Left lung (tissue), 10 donors: ENCODE results near the gene CUEDC1. TPM values are rescaled to one million over a fixed set of nuclear protein-coding genes. Genes with fewer than 3 reads are reported as not detected.

Source experiments
- ATAC-seq: fragments of 200-7000 bp; cut with Tn5 transposase; one replicate; pipeline ENCODE4 v1.9.1; 2020; ENCODE audit warnings: moderate library complexity
- DNase-seq, 4 donors: peaks; one replicate each; pipeline ENCODE4 v3.0.0-alpha.2; 2013 to 2020
- H3K27ac ChIP-seq, 2 donors: fragments of 200-600 bp; sonication (generic) in 1 of 2; one replicate each; pipeline versions ENCODE4 v1.5.0 to v1.8.0; 2020 to 2021
- H3K27me3 ChIP-seq, 2 donors: fragments of 200-600 bp; sonication (generic) in 1 of 2; one replicate each; pipeline versions ENCODE4 v1.5.0 to v1.8.0; 2020 to 2021
- H3K36me3 ChIP-seq, 2 donors: fragments of 200-600 bp; sonication (generic) in 1 of 2; one replicate each; pipeline versions ENCODE4 v1.5.0 to v1.8.0; 2020 to 2021
- H3K4me1 ChIP-seq, 2 donors: fragments of 200-600 bp; one replicate each; pipeline ENCODE4 v1.8.0; 2021
- H3K4me3 ChIP-seq, 2 donors: fragments of 200-600 bp; sonication (generic) in 1 of 2; one replicate each; pipeline versions ENCODE4 v1.5.0 to v1.8.0; 2020 to 2021; ENCODE audit warnings: mild to moderate bottlenecking in 1 of 2
- H3K9me3 ChIP-seq, 2 donors: fragments of 200-600 bp; sonication (generic) in 1 of 2; one replicate each; pipeline versions ENCODE4 v1.5.0 to v1.8.0; 2020 to 2021
- CTCF ChIP-seq, 2 donors: fragments of 200-600 bp; sonication (generic) in 1 of 2; IDR thresholded peaks; one replicate each; pipeline versions ENCODE4 v1.5.0 to v1.8.0; 2021; ENCODE audit warnings: antibody characterized with exemption in 2 of 2
- intact Hi-C, 2 donors: fragments of 100-400 bp; cut with DNase I; formaldehyde crosslinking; loops; one replicate each; pipeline versions ENCODE4 v1.11.2 to v1.14.2; 2022
- polyA plus RNA-seq, 6 donors: library from polyadenylated mRNA; unstranded; fragments of 120-200 nt; gene quantifications; one replicate each; pipeline ENCODE4 v1.2.1, GENCODE V29; 2013; ENCODE audit not compliant: insufficient read length in 6 of 6
- total RNA-seq, 2 donors: library from RNA; stranded (reverse); fragmentation: NEBNext Ultra II Directional; extraction: Animal tissue kit (Norgen Biotek cat#: 25700); gene quantifications; one replicate each; pipeline ENCODE4 v1.2.1, GENCODE V29; 2021
- donor health status: DM: no; HTN: yes; CAD: no.
- donor health status: DM: no; HTN: no; CAD: no.

Gene CUEDC1
- total and polyA plus RNA-seq, 8 donors = 38.2 to 47.7 (median 42.6) TPM

GRCh38 chr17:57867126-57867525, 88.1 kb downstream of the CUEDC1 start:
- peaks cover 17 to 32% of the 10 kb centered on the region in 2 donors for H3K4me1 ChIP-seq
- H3K9me3 ChIP-seq = no peaks in the 10 kb centered on the region
- peaks cover 0 to 34% of the 10 kb centered on the region in 2 donors for H3K36me3 ChIP-seq
- intact Hi-C loops = loop anchor here (5.0 to 10.0 kb wide), 2 partner anchors 125 to 128 kb away; no protein-coding TSS in a partner anchor
- peaks cover 0 to 2% of the 10 kb centered on the region in 2 donors for H3K27me3 ChIP-seq
- TF ChIP-seq CTCF (IDR thresholded peaks at IDR 0.05) = no peak
- DNase-seq (no peak), ATAC-seq (no peak)
- H3K4me3 ChIP-seq = no peak overlapping the region
- H3K27ac ChIP-seq = peak overlapping the region in 1 of 2 donors; percentile 83

GRCh38 chr17:57866723-57867122, 88.5 kb downstream of the CUEDC1 start:
- peaks cover 19 to 36% of the 10 kb centered on the region in 2 donors for H3K4me1 ChIP-seq
- intact Hi-C loops = loop anchor here (5.0 to 10.0 kb wide), 2 partner anchors 126 to 128 kb away; no protein-coding TSS in a partner anchor
- no peak for ATAC-seq

GRCh38 chr17:57866319-57866718, 88.9 kb downstream of the CUEDC1 start:
- intact Hi-C loops = loop anchor here (5.0 to 10.0 kb wide), 2 partner anchors 126 to 128 kb away; no protein-coding TSS in a partner anchor
- no peak for ATAC-seq
- Histone ChIP-seq H3K27me3 (peaks cover 0 to 9% of the 10 kb centered on the region in 2 donors), H3K36me3 (peaks cover 0 to 26% of the 10 kb centered on the region in 2 donors), H3K4me1 (peaks cover 22 to 40% of the 10 kb centered on the region in 2 donors), H3K4me3 (no peak overlapping the region), H3K27ac (no peak overlapping the region), H3K9me3 (no peaks in the 10 kb centered on the region)
- DNase-seq = no peak
- TF ChIP-seq CTCF (IDR thresholded peaks at IDR 0.05) = no peak

More at GRCh38 chr17:57866723-57867122, 88.5 kb downstream of the CUEDC1 start:
- Histone ChIP-seq H3K27me3 (peaks cover 0 to 6% of the 10 kb centered on the region in 2 donors), H3K27ac (no peak overlapping the region), H3K9me3 (no peaks in the 10 kb centered on the region), H3K36me3 (peaks cover 0 to 30% of the 10 kb centered on the region in 2 donors), H3K4me3 (no peak overlapping the region)
- no peak for TF ChIP-seq CTCF (IDR thresholded peaks at IDR 0.05)
- DNase-seq = no peak

- DNase-seq = no peak
- Histone ChIP-seq H3K36me3 (peaks cover 0 to 13% of the 10 kb centered on the region in 2 donors), H3K27ac (no peak overlapping the region), H3K4me3 (no peak overlapping the region), H3K9me3 (no peaks in the 10 kb centered on the region), H3K27me3 (peaks cover 0 to 9% of the 10 kb centered on the region in 2 donors), H3K4me1 (peaks cover 32 to 48% of the 10 kb centered on the region in 2 donors)
- no peak for TF ChIP-seq CTCF (IDR thresholded peaks at IDR 0.05)
- intact Hi-C loops = loop anchor here in 1 of 2 donors (10.0 kb wide), 1 partner anchor 131 kb away; no protein-coding TSS in a partner anchor
- ATAC-seq = no peak
Observed at GRCh38 chr17:57864273-57864672, 90.9 kb downstream of the CUEDC1 start.

GRCh38 chr17:57862694-57863667, 92.2 kb downstream of the CUEDC1 start:
- no peak for ATAC-seq
- H3K4me1 ChIP-seq = peaks cover 21 to 35% of the 10 kb centered on the region in 2 donors
- H3K4me3 ChIP-seq = no peak overlapping the region
- peaks cover 0 to 13% of the 10 kb centered on the region in 2 donors for H3K36me3 ChIP-seq
- TF ChIP-seq CTCF (IDR thresholded peaks at IDR 0.05) = no peak
- no peak for DNase-seq
- no peak overlapping the region for H3K27ac ChIP-seq
- intact Hi-C loops = loop anchor here in 1 of 2 donors (10.0 kb wide), 1 partner anchor 132 kb away; no protein-coding TSS in a partner anchor
- no peaks in the 10 kb centered on the region for H3K9me3 ChIP-seq
- peaks cover 0 to 9% of the 10 kb centered on the region in 2 donors for H3K27me3 ChIP-seq
